ENCODE data around the gene ATP2A2.
"Not testable (repeated sequence)": the region's sequence is repeated elsewhere in the genome, so short reads cannot be mapped to it uniquely, and the experiment has no call there.

ATP2A2 gene

GRCh38 chr12:110343736-110344555 is 62.9 kb downstream of the ATP2A2 start:
- DNase-seq (ENCODE audit: low spot score) = no peak

GRCh38 chr12:110344657-110345056 is 63.6 kb downstream of the ATP2A2 start:
- DNase-seq (ENCODE audit: low spot score) = no peak

- DNase-seq (ENCODE audit: low spot score) = no peak
Observed at GRCh38 chr12:110345176-110345661, 64.2 kb downstream of the ATP2A2 start.

- DNase-seq (ENCODE audit: low spot score) = no peak
Observed at GRCh38 chr12:110345963-110346362, 64.9 kb downstream of the ATP2A2 start.

GRCh38 chr12:110347767-110348166 is 66.7 kb downstream of the ATP2A2 start:
- DNase-seq (ENCODE audit: low spot score) = no peak

- DNase-seq (ENCODE audit: low spot score) = no peak
Observed at GRCh38 chr12:110348431-110349059, 67.5 kb downstream of the ATP2A2 start.

GRCh38 chr12:110349096-110349495 is 68.0 kb downstream of the ATP2A2 start:
- DNase-seq (ENCODE audit: low spot score) = no peak

- DNase-seq (ENCODE audit: low spot score) = peak; percentile 33
Observed at GRCh38 chr12:110349514-110350151, 68.6 kb downstream of the ATP2A2 start.

GRCh38 chr12:110351119-110351518 is 70.1 kb downstream of the ATP2A2 start:
- no peak for DNase-seq (ENCODE audit: low spot score)

GRCh38 chr12:110352401-110352800 is 71.4 kb downstream of the ATP2A2 start:
- no peak for DNase-seq (ENCODE audit: low spot score)

- DNase-seq (ENCODE audit: low spot score) = no peak
Observed at GRCh38 chr12:110353211-110353965, 72.3 kb downstream of the ATP2A2 start.

GRCh38 chr12:110354172-110354780 is 73.2 kb downstream of the ATP2A2 start:
- DNase-seq (ENCODE audit: low spot score) = no peak

GRCh38 chr12:110355073-110355472 is 74.0 kb downstream of the ATP2A2 start:
- peak; percentile 32 for DNase-seq (ENCODE audit: low spot score)

GRCh38 chr12:110358384-110359097 is 77.5 kb downstream of the ATP2A2 start:
- DNase-seq (ENCODE audit: low spot score) = not testable (repeated sequence)

- no peak for DNase-seq (ENCODE audit: low spot score)
Observed at GRCh38 chr12:110361216-110361615, 80.2 kb downstream of the ATP2A2 start.

GRCh38 chr12:110365489-110366320 is 84.7 kb downstream of the ATP2A2 start:
- DNase-seq (ENCODE audit: low spot score) = no peak

- no peak for DNase-seq (ENCODE audit: low spot score)
Observed at GRCh38 chr12:110366321-110367142, 85.5 kb downstream of the ATP2A2 start.

- DNase-seq (ENCODE audit: low spot score) = no peak
Observed at GRCh38 chr12:110367181-110367864, 86.3 kb downstream of the ATP2A2 start.

GRCh38 chr12:110369992-110370391 is 88.9 kb downstream of the ATP2A2 start:
- DNase-seq (ENCODE audit: low spot score) = no peak
